Uterus (tissue), 4 donors: ENCODE results near the gene SYNE1. TPM values are rescaled to one million over a fixed set of nuclear protein-coding genes. Genes with fewer than 3 reads are reported as not detected.

Experiments used
- DNase-seq, 2 donors: peaks; one replicate each; pipeline ENCODE4 v3.0.0-alpha.2; 2019 to 2020
- H3K27ac ChIP-seq, 2 donors: fragments of 200-600 bp; sonication (generic); 1 replicate in 1 of 2; 2 replicates in 1 of 2; pipeline ENCODE4 v1.5.1; 2016 to 2018
- H3K27me3 ChIP-seq, 2 donors: fragments of 200-600 bp; sonication (generic); one replicate each; pipeline ENCODE4 v1.5.1; 2018 to 2019; ENCODE audit warnings: control low read depth in 1 of 2
- H3K36me3 ChIP-seq, 2 donors: fragments of 200-600 bp; sonication (generic); one replicate each; pipeline ENCODE4 v1.5.1; 2019; ENCODE audit warnings: control low read depth in 1 of 2
- H3K4me1 ChIP-seq, 2 donors: fragments of 200-600 bp; sonication (generic); one replicate each; pipeline ENCODE4 v1.5.1; 2018 to 2019; ENCODE audit warnings: control low read depth in 1 of 2
- H3K4me3 ChIP-seq, 2 donors: fragments of 200-600 bp; sonication (generic); 1 replicate in 1 of 2; 2 replicates in 1 of 2; pipeline ENCODE4 v1.5.1; 2018 to 2019; ENCODE audit warnings: mild to moderate bottlenecking in 1 of 2
- H3K9me3 ChIP-seq, 2 donors: fragments of 200-600 bp; sonication (generic); one replicate each; pipeline ENCODE4 v1.5.1; 2019; ENCODE audit warnings: control low read depth in 1 of 2
- CTCF ChIP-seq, 4 experiments: fragments of 200-600 bp in 2 of 4; fragments of 450-650 bp in 2 of 4; sonication (generic) in 2 of 4; IDR thresholded peaks; one replicate each; pipeline ENCODE4 v1.5.1; 2016 to 2019; ENCODE audit warnings: antibody characterized with exemption in 4 of 4, mild to moderate bottlenecking in 2 of 4, moderate library complexity in 1 of 4
- POLR2A ChIP-seq, 2 donors: fragments of 450-650 bp; IDR thresholded peaks; one replicate each; pipeline ENCODE4 v1.6.1; 2016; ENCODE audit warnings: antibody characterized with exemption in 2 of 2, mild to moderate bottlenecking in 1 of 2, moderate library complexity in 1 of 2
- intact Hi-C: fragments of 100-400 bp; cut with DNase I; formaldehyde crosslinking; loops from one replicate; pipeline ENCODE4 v1.15.1; 2023; ENCODE audit warnings: low total_unique reads
- total RNA-seq, 4 donors: library from RNA; depleted of rRNA in 3 of 4; stranded (reverse); fragments of >200 nt in 3 of 4; gene quantifications; one replicate each; pipeline versions ENCODE4 v1.1.0 to v1.2.4, GENCODE V29; 2014 to 2023
- donor health status: DM: yes; HTN: yes; CAD: no.

The SYNE1 gene
- total RNA-seq, 4 donors from 2014 or later = 134 to 339 (median 181) TPM

DNA sequence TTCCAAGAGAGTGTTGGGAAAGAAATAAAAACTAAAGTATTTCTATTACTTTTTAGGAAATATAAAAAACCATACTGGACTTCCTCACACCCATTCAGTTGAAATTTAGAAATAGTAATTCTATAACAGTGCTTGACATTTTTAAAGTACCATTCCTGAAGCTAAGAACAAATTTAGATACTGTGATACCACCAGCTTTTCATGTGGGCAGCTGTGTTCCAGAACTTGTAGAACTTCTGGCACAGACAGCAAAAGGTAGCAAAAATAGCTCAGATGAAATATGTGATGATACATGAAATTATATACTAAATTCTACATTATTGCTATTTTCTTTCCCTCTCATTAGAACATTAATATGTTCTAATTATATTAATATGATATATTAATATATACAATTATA, 346.5 kb downstream of the SYNE1 start:
- Histone ChIP-seq H3K4me3 (no peak overlapping the region), H3K36me3 (no peaks in the 10 kb centered on the region), H3K27me3 (no peaks in the 10 kb centered on the region), H3K27ac (no peak overlapping the region), H3K9me3 (no peaks in the 10 kb centered on the region), H3K4me1 (no peaks in the 10 kb centered on the region)
- DNase-seq = no peak
- TF ChIP-seq CTCF (IDR thresholded peaks at IDR 0.05) = no peak
- no peak for TF ChIP-seq POLR2A (IDR thresholded peaks at IDR 0.05)
- intact Hi-C loops = no loop called here

DNA sequence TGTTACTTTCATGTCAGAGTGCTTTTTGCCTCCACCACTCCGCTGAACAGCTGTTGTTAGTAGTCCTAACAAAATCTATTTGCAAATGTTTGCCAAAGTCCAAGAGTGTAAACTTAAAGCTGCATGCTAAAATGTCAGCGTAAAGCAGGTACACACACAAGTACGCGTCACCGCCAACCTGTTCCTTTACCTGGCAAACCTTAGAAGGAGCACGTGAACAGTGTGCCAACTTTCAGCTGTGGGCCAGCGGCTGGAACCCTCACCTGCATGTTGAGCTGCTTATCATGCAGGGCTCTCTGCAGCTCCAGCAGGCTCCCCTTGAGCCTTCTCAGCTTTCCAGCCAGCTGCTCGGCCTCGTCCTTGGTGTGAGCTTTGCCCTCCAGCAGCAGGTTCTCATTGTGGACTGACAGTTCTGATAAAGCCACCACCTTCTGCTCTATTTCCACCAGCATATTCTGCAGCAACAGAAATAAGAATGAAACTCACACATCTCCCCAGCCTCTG, 359.3 kb downstream of the SYNE1 start:
- Histone ChIP-seq H3K9me3 (no peaks in the 10 kb centered on the region), H3K27me3 (no peaks in the 10 kb centered on the region), H3K27ac (no peak overlapping the region), H3K4me3 (no peak overlapping the region), H3K4me1 (peaks cover 0 to 9% of the 10 kb centered on the region in 2 donors), H3K36me3 (no peaks in the 10 kb centered on the region)
- TF ChIP-seq CTCF (IDR thresholded peaks at IDR 0.05) = no peak
- TF ChIP-seq POLR2A (IDR thresholded peaks at IDR 0.05) = no peak
- DNase-seq = no peak
- intact Hi-C loops = no loop called here

GRCh38 chr6:152273638-152274037, 363.5 kb downstream of the SYNE1 start:
- no peak overlapping the region for H3K4me3 ChIP-seq
- H3K27ac ChIP-seq = peak overlapping the region; percentile 83 to 85
- no peaks in the 10 kb centered on the region for H3K27me3 ChIP-seq
- H3K36me3 ChIP-seq = no peaks in the 10 kb centered on the region
- H3K9me3 ChIP-seq = no peaks in the 10 kb centered on the region
- TF ChIP-seq POLR2A (IDR thresholded peaks at IDR 0.05) (no peak), CTCF (IDR thresholded peaks at IDR 0.05) (no peak)
- DNase-seq = no peak
- H3K4me1 ChIP-seq = peaks cover 6 to 19% of the 10 kb centered on the region in 2 donors
- intact Hi-C loops = no loop called here

GRCh38 chr6:152273002-152273401, 364.2 kb downstream of the SYNE1 start:
- peaks cover 9 to 19% of the 10 kb centered on the region in 2 donors for H3K4me1 ChIP-seq
- H3K27ac ChIP-seq = peak overlapping the region; percentile 83 to 85
- H3K36me3 ChIP-seq = no peaks in the 10 kb centered on the region
- H3K9me3 ChIP-seq = no peaks in the 10 kb centered on the region
- intact Hi-C loops = no loop called here
- no peak for TF ChIP-seq CTCF (IDR thresholded peaks at IDR 0.05)
- H3K27me3 ChIP-seq = no peaks in the 10 kb centered on the region
- H3K4me3 ChIP-seq = no peak overlapping the region
- DNase-seq = peak in 1 of 2 donors; percentile 43

DNA sequence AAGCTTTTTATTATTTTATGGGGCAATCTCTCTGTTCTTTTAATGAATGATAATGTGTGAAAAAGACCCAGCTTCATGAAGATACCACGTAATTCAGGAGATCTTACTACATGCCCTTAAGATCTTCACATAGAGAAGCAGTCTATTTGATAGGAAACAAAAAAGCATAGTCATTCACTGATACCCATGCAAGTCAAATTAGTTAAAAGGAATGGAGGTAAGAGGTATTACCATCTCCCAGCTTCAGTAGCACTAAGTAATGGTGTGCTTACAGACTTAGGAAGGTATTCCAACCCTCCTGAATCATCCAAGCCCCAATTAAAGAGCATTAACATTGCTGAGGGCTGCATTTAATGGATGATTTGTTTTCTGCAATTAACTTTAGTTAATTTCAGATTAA, 364.7 kb downstream of the SYNE1 start:
- no peaks in the 10 kb centered on the region for H3K27me3 ChIP-seq
- intact Hi-C loops = no loop called here
- no peak overlapping the region for H3K4me3 ChIP-seq
- H3K36me3 ChIP-seq = no peaks in the 10 kb centered on the region
- no peak for DNase-seq
- no peaks in the 10 kb centered on the region for H3K9me3 ChIP-seq
- peaks cover 9 to 19% of the 10 kb centered on the region in 2 donors for H3K4me1 ChIP-seq
- TF ChIP-seq CTCF (IDR thresholded peaks at IDR 0.05) = no peak
- no peak for TF ChIP-seq POLR2A (IDR thresholded peaks at IDR 0.05)
- H3K27ac ChIP-seq = peak overlapping the region; percentile 83 to 85
